ENCODE measurements around the gene OBP2B.

The OBP2B gene

GRCh38 chr9:133204993-133205336 is 4.1 kb downstream of the OBP2B start:
- no peak for DNase-seq (ENCODE audit: low read depth, low spot score)
- no peak overlapping the region for H3K4me3 ChIP-seq (ENCODE audit: low read length)

- no peak for DNase-seq (ENCODE audit: low read depth, low spot score)
- H3K4me3 ChIP-seq (ENCODE audit: low read length): no peak overlapping the region
Observed at GRCh38 chr9:133204335-133204992, 4.6 kb downstream of the OBP2B start.

- no peak for DNase-seq (ENCODE audit: low read depth, low spot score)
- H3K4me3 ChIP-seq (ENCODE audit: low read length): no peak overlapping the region
Observed at GRCh38 chr9:133203506-133204075, 5.5 kb downstream of the OBP2B start.

- H3K4me3 ChIP-seq (ENCODE audit: low read length): no peak overlapping the region
- DNase-seq (ENCODE audit: low read depth, low spot score): no peak
Observed at GRCh38 chr9:133202688-133203453, 6.2 kb downstream of the OBP2B start.

GRCh38 chr9:133202145-133202513 is 6.9 kb downstream of the OBP2B start:
- DNase-seq (ENCODE audit: low read depth, low spot score): no peak
- no peak overlapping the region for H3K4me3 ChIP-seq (ENCODE audit: low read length)

- no peak for DNase-seq (ENCODE audit: low read depth, low spot score)
- H3K4me3 ChIP-seq (ENCODE audit: low read length): no peak overlapping the region
Observed at GRCh38 chr9:133201424-133202144, 7.5 kb downstream of the OBP2B start.

GRCh38 chr9:133200631-133201030 is 8.4 kb downstream of the OBP2B start:
- H3K4me3 ChIP-seq (ENCODE audit: low read length): no peak overlapping the region
- no peak for DNase-seq (ENCODE audit: low read depth, low spot score)

- H3K4me3 ChIP-seq (ENCODE audit: low read length): no peak overlapping the region
- DNase-seq (ENCODE audit: low read depth, low spot score): no peak
Observed at GRCh38 chr9:133199648-133200321, 9.3 kb downstream of the OBP2B start.

- no peak overlapping the region for H3K4me3 ChIP-seq (ENCODE audit: low read length)
- no peak for DNase-seq (ENCODE audit: low read depth, low spot score)
Observed at GRCh38 chr9:133195029-133195428, 14.0 kb downstream of the OBP2B start.

GRCh38 chr9:133194597-133194996 is 14.5 kb downstream of the OBP2B start:
- H3K4me3 ChIP-seq (ENCODE audit: low read length): no peak overlapping the region
- no peak for DNase-seq (ENCODE audit: low read depth, low spot score)

- H3K4me3 ChIP-seq (ENCODE audit: low read length): no peak overlapping the region
- DNase-seq (ENCODE audit: low read depth, low spot score): no peak
Observed at GRCh38 chr9:133191989-133192388, 17.1 kb downstream of the OBP2B start.

GRCh38 chr9:133189826-133190225 is 19.2 kb downstream of the OBP2B start:
- H3K4me3 ChIP-seq (ENCODE audit: low read length): no peak overlapping the region
- DNase-seq (ENCODE audit: low read depth, low spot score): no peak

GRCh38 chr9:133188843-133189180 is 20.2 kb downstream of the OBP2B start:
- no peak for DNase-seq (ENCODE audit: low read depth, low spot score)
- no peak overlapping the region for H3K4me3 ChIP-seq (ENCODE audit: low read length)

GRCh38 chr9:133188006-133188842 is 20.8 kb downstream of the OBP2B start:
- peak; percentile 26 for DNase-seq (ENCODE audit: low read depth, low spot score)
- H3K4me3 ChIP-seq (ENCODE audit: low read length): no peak overlapping the region

- DNase-seq (ENCODE audit: low read depth, low spot score): no peak
- H3K4me3 ChIP-seq (ENCODE audit: low read length): no peak overlapping the region
Observed at GRCh38 chr9:133187561-133188005, 21.5 kb downstream of the OBP2B start.

- no peak for DNase-seq (ENCODE audit: low read depth, low spot score)
- H3K4me3 ChIP-seq (ENCODE audit: low read length): no peak overlapping the region
Observed at GRCh38 chr9:133186736-133187135, 22.3 kb downstream of the OBP2B start.

- peak overlapping the region; percentile 25; the same call in 1 of the 2 replicates for H3K4me3 ChIP-seq (ENCODE audit: low read length)
- peak; percentile 77 for DNase-seq (ENCODE audit: low read depth, low spot score)
Observed at GRCh38 chr9:133184971-133185370, 24.1 kb downstream of the OBP2B start.

GRCh38 chr9:133182151-133182550 is 26.9 kb downstream of the OBP2B start:
- no peak for DNase-seq (ENCODE audit: low read depth, low spot score)
- H3K4me3 ChIP-seq (ENCODE audit: low read length): no peak overlapping the region

- no peak for DNase-seq (ENCODE audit: low read depth, low spot score)
- no peak overlapping the region for H3K4me3 ChIP-seq (ENCODE audit: low read length)
Observed at GRCh38 chr9:133181561-133181960, 27.5 kb downstream of the OBP2B start.

All from Jurkat, Clone E6-1 (cell line).